NB4 (cell line): ENCODE data around the gene CATSPER1.

Experiments used
- DNase-seq: peaks from one replicate; pipeline ENCODE4 v3.0.0; 2010; ENCODE audit warnings: low read depth
- H3K4me3 ChIP-seq: one replicate; pipeline ENCODE4 v1.5.1; 2011; ENCODE audit warnings: mild to moderate bottlenecking, low read depth, low read length, moderate library complexity
- CTCF ChIP-seq: IDR thresholded peaks from one replicate; pipeline ENCODE4 v1.5.1; 2012; ENCODE audit warnings: low read depth, low read length
- MAX ChIP-seq: IDR thresholded peaks from 2 replicates; pipeline ENCODE4 v1.6.1; 2011; ENCODE audit warnings: low read depth, low read length
- MYC ChIP-seq: IDR thresholded peaks from 2 replicates; pipeline ENCODE4 v1.6.1; 2011; ENCODE audit warnings: low read depth, low read length
- POLR2A ChIP-seq: IDR thresholded peaks from 2 replicates; pipeline ENCODE4 v1.6.1; 2011; ENCODE audit warnings: mild to moderate bottlenecking; ENCODE audit not compliant: insufficient read length; ENCODE audit errors: extremely low read depth

CATSPER1 gene

DNA sequence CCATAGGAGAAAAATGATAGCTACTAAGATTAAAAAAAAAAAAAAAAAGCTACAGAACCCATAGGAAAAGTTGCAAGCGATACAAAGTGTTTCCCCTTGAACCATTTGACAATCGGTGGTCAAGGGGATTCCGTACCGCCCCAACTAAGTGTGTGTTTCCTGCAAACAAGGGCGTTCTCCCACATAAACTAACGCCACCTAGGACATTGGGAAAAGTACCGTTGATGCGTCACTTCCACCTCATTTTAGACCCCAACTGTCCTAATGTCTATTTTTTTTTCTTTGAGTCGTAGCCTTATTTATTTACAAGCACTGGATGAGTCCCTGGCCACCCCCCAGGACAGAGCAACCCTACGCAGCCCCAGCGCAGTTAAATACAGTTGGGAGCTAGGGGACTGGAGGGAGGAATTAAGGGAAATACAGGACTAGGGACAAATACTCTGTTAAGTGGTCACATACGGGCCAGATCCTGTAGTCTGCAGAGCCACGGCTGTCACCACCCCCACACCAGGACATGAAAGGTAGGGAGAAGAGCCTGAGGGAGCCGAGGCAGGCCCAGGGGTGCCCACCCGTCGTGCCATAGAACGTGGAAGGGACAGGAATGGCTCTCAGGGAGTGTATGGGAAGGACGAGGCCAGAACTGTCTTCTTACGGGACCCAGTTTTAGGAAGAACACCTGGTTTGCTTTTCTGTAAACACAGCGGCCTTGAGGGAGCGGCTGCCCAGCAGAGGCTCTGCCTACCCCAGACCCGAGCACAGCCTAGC lies 43.3 kb downstream of the CATSPER1 start:
- no peak overlapping the region for H3K4me3 ChIP-seq
- no peak for TF ChIP-seq POLR2A
- TF ChIP-seq MYC: no peak
- TF ChIP-seq CTCF: no peak
- no peak for TF ChIP-seq MAX
- DNase-seq: no peak

- DNase-seq: no peak
- TF ChIP-seq POLR2A: no peak
- no peak for TF ChIP-seq MYC
- TF ChIP-seq CTCF: no peak
- no peak for TF ChIP-seq MAX
- no peak overlapping the region for H3K4me3 ChIP-seq
Measured at GRCh38 chr11:65981972-65982823, 44.1 kb downstream of the CATSPER1 start.

GRCh38 chr11:65981101-65981740 lies 45.1 kb downstream of the CATSPER1 start:
- no peak overlapping the region for H3K4me3 ChIP-seq
- TF ChIP-seq MYC (no peak), CTCF (no peak), POLR2A (no peak), MAX (no peak)
- no peak for DNase-seq

DNA sequence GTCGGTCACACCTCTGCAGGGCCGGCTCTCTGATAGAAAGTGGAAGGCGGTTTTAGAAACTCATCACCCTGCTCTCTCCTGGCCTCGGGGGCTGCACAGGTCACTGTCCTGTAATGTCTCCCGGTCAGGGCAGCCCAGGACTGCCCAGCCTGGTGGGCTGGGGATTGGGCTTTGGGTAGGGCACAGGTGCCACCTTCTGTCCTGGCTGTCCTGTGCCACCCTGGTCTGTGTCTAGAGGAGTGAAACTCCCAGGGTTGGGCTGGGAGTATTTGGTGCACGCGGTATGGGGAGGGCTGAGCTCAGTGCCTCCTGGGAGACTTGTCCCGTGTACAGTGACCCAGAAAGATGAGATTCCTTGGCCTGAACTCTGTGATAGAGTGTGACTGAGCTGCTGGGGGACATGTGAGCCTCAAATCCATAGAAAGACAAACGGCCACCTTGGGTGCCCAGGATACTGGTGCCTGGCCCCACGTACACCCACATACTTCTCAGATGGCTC lies 47.0 kb downstream of the CATSPER1 start:
- no peak for TF ChIP-seq POLR2A
- TF ChIP-seq MAX: no peak
- TF ChIP-seq MYC: no peak
- no peak for TF ChIP-seq CTCF
- no peak overlapping the region for H3K4me3 ChIP-seq
- no peak for DNase-seq

DNA sequence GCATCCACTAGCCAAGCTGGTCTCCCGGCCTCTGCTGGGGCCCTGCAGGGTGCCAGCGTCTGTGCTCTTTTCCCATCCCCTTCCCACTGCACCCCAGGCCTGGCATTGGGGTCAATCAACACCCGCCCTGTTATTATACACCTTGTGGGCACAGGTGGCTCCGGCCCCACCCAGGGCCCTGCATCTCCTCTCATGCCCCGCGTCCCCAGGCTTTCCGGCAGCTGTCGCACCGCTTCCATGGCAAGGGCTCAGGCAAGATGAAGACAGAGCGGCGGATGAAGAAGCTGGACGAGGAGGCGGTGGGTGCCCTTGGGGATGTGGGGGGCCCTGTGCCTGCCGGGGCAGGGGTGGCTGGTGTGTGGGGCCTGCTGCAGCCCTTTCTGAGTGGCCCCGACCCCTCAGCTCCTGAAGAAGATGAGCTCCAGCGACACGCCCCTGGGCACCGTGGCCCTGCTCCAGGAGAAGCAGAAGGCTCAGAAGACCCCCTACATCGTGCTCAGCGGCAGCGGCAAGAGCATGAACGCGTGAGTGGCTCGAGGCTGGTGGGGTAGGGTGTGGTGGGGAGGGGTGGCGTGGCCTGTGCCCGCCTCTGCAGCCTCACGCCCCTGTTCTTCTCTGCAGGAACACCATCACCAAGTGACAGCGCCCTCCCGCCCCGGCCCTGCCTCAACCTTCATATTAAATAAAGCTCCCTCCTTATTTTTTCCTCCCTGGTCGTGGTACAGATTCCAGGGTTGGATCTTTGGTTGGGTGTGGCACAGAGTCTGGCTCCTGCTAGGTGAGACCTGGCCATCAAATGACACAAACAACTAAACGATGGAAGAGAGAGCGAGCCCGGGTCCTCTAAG lies 47.7 kb downstream of the CATSPER1 start:
- no peak overlapping the region for H3K4me3 ChIP-seq
- TF ChIP-seq POLR2A (no peak), MYC (no peak), CTCF (no peak), MAX (no peak)
- no peak for DNase-seq
